ENCODE measurements around the gene RAF1.

GRCh38 chr3:12577379-12577778, 86.5 kb downstream of the RAF1 start:
- TF ChIP-seq POLR2A (IDR thresholded peaks at IDR 0.05) (no peak), CTCF (IDR thresholded peaks at IDR 0.05) (no peak)
